GM12892 (cell line): Measurements from ENCODE around the gene IL21R.
"Not testable (repeated sequence)": the region's sequence is repeated elsewhere in the genome, so short reads cannot be mapped to it uniquely, and the experiment has no call there.

Experiments used
- DNase-seq: peaks from one replicate; pipeline ENCODE4 v3.0.0; 2011; ENCODE audit not compliant: insufficient read length
- FAIRE-seq: peaks from 2 replicates; lab custom pipeline; 2011; peaks lifted over from hg19 to GRCh38; lab: Jason Lieb, UNC
- POLR2A ChIP-seq: IDR thresholded peaks from 2 replicates; pipeline ENCODE4 v1.6.1; 2011; ENCODE audit warnings: low read depth, low read length, control low read depth
- POLR2AphosphoS5 ChIP-seq: IDR thresholded peaks from 2 replicates; pipeline ENCODE4 v1.6.1; 2011; ENCODE audit warnings: low read depth, low read length, control low read depth
- TAF1 ChIP-seq: IDR thresholded peaks from 2 replicates; pipeline ENCODE4 v1.6.1; 2011; ENCODE audit warnings: low read depth, mild to moderate bottlenecking, control low read depth, low read length, borderline replicate concordance

The IL21R gene

GRCh38 chr16:27445502-27446175 is 43.7 kb downstream of the IL21R start:
- TF ChIP-seq POLR2AphosphoS5 = no peak
- no peak for TF ChIP-seq POLR2A
- FAIRE-seq (peak; percentile 36), DNase-seq (no peak)

DNA sequence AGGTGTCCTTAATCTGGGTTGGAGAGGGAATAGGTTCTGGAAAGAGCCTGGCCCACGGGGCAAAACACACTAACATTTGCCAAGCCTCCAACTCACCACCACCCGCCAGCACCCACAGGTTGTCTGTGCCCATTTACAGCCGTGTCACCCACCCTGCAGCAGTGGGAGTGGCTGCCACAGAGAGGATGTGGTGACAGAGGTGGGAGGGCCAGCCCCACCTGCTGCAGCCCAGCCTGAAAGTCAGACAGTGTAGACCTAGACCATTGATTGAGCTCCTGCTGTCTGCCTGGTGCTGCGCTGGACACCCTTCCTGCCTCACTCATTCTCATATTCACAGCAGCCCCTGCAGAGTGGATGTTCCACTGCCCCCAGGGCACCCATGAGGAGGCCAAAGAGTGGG is 44.7 kb downstream of the IL21R start:
- FAIRE-seq (peak; percentile 70), DNase-seq (peak; percentile 34)
- TF ChIP-seq POLR2AphosphoS5 (peak; percentile 56; the same call in 1 of the 2 replicates), TAF1 (no peak)

DNA sequence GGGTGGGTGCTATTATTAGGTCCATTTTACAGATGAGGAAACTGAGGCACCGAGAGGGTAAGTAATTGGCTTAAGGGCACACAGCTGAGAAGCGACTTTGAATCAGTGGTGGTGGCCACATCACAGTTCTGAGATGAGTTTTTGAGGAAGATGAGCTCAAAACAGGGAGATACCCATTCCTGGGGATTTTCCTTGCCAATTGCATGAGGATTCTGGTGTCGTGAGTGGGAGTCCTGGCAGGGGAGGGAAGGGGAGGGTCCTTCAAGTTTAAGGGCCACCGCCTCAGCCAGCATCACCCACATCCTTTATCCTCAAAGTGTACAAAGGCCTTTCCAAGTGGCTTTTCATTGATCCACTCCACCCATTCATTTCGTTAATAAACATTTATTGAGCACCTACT is 45.3 kb downstream of the IL21R start:
- FAIRE-seq = no peak
- no peak for TF ChIP-seq TAF1
- no peak for TF ChIP-seq POLR2AphosphoS5
- TF ChIP-seq POLR2A = no peak; the same call in 1 of the 2 replicates
- no peak for DNase-seq

- no peak for FAIRE-seq
- DNase-seq = no peak
- no peak; the same call in 1 of the 2 replicates for TF ChIP-seq POLR2A
- no peak for TF ChIP-seq TAF1
- no peak for TF ChIP-seq POLR2AphosphoS5
Observed at GRCh38 chr16:27448532-27449433, 46.8 kb downstream of the IL21R start.

GRCh38 chr16:27449434-27450195 is 47.6 kb downstream of the IL21R start:
- FAIRE-seq (peak; percentile 94), DNase-seq (peak; percentile 65)

DNA sequence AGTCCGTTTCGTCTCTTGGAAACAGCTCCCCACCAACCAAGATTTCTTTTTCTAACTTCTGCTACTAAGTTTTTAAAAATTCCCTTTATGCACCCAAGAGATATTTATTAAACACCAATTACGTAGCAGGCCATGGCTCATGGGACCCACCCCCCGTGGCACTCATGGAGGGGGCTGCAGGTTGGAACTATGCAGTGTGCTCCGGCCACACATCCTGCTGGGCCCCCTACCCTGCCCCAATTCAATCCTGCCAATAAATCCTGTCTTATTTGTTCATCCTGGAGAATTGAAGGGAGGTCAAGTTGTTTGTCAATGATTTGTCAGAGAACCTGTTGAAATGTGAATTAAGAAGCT is 48.2 kb downstream of the IL21R start:
- DNase-seq (no peak), FAIRE-seq (peak; percentile 9)
- no peak; the same call in 1 of the 2 replicates for TF ChIP-seq POLR2AphosphoS5
- TF ChIP-seq TAF1 = no peak
- 0 out of 2 replicates have a peak, but pooled peaks have one; percentile 2 for TF ChIP-seq POLR2A

More at GRCh38 chr16:27449434-27450195, 47.6 kb downstream of the IL21R start:
- TF ChIP-seq POLR2A = peak; percentile 44; the same call in 1 of the 2 replicates
- TF ChIP-seq TAF1 = no peak
- TF ChIP-seq POLR2AphosphoS5 = peak; percentile 68

DNA sequence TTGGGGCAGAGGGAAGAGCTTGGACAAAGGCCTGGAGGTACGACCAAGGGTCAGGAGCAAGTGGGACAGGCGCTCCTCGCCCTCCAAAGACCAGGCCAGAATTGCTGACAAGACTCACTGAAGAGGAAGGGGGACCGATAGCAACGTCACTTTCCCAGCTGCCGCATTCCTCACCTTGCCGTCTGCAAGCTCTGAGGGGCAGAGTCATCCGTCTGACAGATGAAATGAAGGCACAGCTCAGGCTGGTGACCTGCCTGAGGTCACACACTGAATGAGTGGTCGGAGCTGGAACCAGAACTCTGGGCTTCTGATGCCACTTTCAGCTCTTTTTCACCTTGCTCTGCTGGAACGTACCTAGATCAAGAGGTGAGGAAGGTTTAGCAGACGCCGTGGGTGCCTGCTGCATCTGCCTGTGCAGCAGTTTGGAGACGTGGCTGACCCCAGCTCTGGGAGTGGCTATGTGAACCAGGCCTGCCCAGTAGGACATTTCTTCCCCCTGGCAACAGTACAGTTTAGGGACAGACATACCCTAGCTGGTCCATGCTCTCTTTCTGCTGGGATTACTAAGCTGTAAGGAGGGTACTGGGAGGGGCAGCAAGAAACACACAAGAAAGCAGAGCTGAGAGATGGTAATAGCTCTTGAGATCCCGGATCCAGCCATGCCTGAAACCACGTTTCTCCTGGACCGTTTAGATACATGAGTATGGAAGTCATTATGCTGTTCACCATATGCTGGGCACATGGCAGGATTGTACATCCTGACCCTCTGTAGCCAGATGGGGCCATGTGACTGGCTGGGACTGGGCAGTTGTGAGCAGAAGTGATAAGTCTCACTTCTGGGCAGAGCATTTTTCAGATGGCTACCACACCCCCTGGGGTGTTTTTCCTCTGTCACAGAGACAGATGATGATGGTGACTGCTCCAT is 50.9 kb downstream of the IL21R start:
- peak; percentile 52; the same call in 1 of the 2 replicates for TF ChIP-seq POLR2A
- TF ChIP-seq TAF1 = no peak
- TF ChIP-seq POLR2AphosphoS5 = peak; percentile 44
- DNase-seq (no peak), FAIRE-seq (no peak)

DNA sequence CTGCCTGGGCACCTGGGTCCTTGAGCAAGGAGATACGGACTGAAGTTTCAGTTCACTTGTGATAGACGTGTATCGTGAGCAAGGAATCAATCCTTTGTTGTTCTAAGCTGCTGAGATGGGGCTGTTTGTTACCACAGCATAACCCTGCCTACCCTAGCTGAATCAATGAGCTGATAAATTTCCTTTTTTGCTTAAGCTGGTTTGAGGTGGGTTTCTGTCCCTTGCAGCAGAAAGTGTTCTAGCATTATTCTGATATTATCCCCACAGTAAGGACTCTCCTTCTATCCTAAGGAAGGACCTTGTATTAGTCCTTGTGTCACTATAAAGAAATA is 51.5 kb downstream of the IL21R start:
- no peak for DNase-seq
- TF ChIP-seq POLR2A = no peak
- no peak for TF ChIP-seq TAF1
- no peak for TF ChIP-seq POLR2AphosphoS5
- no peak for FAIRE-seq

GRCh38 chr16:27455700-27456099 is 53.7 kb downstream of the IL21R start:
- TF ChIP-seq POLR2AphosphoS5 (no peak), POLR2A (no peak), TAF1 (no peak)
- no peak for FAIRE-seq
- no peak for DNase-seq

DNA sequence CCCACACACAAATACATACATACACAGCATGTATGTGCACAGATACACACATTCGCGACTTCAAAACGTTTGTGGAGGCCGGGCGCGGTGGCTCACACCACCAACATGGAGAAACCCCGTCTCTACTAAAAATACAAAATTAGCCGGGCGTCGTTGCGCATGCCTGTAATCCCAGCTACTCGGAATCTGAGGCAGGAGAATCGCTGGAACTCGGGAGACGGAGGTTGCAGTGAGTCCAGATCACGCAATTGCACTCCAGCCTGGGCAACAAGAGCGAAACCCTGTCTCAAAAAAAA is 55.6 kb downstream of the IL21R start:
- FAIRE-seq, DNase-seq: not testable (repeated sequence)

DNA sequence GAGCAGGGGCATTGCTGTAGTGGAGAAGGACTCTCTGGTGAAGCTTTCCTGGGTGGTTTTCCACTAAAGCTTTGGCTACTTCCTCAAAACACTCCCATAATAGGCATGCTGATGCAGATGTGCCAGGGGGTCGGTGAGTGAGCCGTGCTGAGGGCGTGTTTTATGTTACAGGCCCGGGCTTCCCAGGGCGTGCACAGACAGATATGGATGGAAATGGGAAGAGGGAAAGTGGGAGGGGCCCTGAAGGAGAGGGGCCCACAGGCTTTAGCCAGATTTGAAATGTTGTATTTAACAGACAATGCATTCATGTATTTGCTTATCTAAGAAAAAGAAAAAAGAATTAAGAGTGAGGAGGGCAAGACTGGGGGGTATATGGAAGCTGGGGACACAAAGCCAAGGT is 56.3 kb downstream of the IL21R start:
- no peak for FAIRE-seq
- TF ChIP-seq POLR2AphosphoS5 (no peak), TAF1 (no peak), POLR2A (no peak)
- DNase-seq = no peak
